OCI-LY1 (cell line): ENCODE data around the gene GSTT4.
"Not testable (repeated sequence)": the region's sequence is repeated elsewhere in the genome, so short reads cannot be mapped to it uniquely, and the experiment has no call there.

Experiments used
- CTCF ChIP-seq: fragments of 200-600 bp; sonication (generic), shearing (Covaris generic); IDR thresholded peaks from 2 replicates; pipeline ENCODE4 v1.5.1; 2017; ENCODE audit warnings: mild to moderate bottlenecking, antibody characterized with exemption, low read length, moderate library complexity, mixed read lengths
- EZH2 ChIP-seq: fragments of 200-600 bp; sonication (generic), shearing (Covaris generic); IDR thresholded peaks from 2 replicates; pipeline ENCODE4 v1.8.0; 2017; ENCODE audit warnings: borderline replicate concordance, mixed run types, mild to moderate bottlenecking, antibody characterized with exemption, low read length, moderate library complexity, mixed read lengths

GRCh38 chr22:23980567-23980966 is 24.7 kb downstream of the GSTT4 start:
- TF ChIP-seq CTCF, EZH2: not testable (repeated sequence)
